ENCODE data around the gene RPS6KB2. TPM values are rescaled to one million over a fixed set of nuclear protein-coding genes. Genes with fewer than 3 reads are reported as not detected.
"Not testable (repeated sequence)": the region's sequence is repeated elsewhere in the genome, so short reads cannot be mapped to it uniquely, and the experiment has no call there.

RPS6KB2 gene
- total RNA-seq, 4 donors from 2014 or later, result 36.9 to 69.3 (median 47.1) TPM

DNA sequence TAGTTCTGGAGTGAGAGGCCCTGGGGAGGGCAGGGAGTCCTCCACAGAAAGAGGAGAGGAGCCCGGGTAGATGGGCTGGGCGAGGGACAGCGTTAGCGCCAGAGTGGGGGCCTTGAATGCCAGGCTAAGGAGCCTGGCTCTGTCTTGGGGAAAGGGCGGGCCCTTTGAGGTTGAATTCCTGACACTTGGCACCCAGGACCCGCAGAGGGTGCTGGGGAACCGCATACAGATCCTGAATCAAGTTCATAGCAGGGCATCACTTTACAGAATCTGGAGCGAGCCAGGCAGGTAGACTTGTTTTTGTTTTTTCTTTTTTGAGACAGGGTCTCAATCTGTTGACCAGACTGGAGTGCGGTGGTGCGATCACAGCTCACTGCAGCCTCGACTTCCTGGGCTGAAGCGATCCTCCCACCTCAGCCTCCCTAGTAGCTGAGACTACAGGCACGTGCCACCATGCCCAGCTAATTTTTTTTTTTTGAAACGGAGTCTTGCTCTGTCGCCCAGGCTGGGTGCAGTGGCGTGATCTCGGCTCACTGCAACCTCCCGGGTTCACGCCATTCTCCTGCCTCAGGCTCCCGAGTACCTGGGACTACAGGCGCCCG is 6.8 kb upstream of the RPS6KB2 start:
- DNase-seq (ENCODE audit: low spot score in 2 of 2), result no peak
- Histone ChIP-seq H3K4me3 (peak overlapping the region in 3 of 4 donors; percentile 39 to 75 (median 75)), H3K27ac (peak overlapping the region; percentile 89 to 94 (median 92)), H3K36me3 (no peaks in the 10 kb centered on the region), H3K4me1 (peaks cover 0 to 42% (median 25%) of the 10 kb centered on the region in 4 donors), H3K27me3 (no peaks in the 10 kb centered on the region), H3K9me3 (no peaks in the 10 kb centered on the region)
- WGBS, 2 donors, result 75 to 76% methylated on average over 22 of the region's 22 CpGs
- TF ChIP-seq, protein P1, sequence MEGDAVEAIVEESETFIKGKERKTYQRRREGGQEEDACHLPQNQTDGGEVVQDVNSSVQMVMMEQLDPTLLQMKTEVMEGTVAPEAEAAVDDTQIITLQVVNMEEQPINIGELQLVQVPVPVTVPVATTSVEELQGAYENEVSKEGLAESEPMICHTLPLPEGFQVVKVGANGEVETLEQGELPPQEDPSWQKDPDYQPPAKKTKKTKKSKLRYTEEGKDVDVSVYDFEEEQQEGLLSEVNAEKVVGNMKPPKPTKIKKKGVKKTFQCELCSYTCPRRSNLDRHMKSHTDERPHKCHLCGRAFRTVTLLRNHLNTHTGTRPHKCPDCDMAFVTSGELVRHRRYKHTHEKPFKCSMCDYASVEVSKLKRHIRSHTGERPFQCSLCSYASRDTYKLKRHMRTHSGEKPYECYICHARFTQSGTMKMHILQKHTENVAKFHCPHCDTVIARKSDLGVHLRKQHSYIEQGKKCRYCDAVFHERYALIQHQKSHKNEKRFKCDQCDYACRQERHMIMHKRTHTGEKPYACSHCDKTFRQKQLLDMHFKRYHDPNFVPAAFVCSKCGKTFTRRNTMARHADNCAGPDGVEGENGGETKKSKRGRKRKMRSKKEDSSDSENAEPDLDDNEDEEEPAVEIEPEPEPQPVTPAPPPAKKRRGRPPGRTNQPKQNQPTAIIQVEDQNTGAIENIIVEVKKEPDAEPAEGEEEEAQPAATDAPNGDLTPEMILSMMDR (IDR thresholded peaks at IDR 0.05), result no peak
- TF ChIP-seq POLR2A (IDR thresholded peaks at IDR 0.05) (no peak), EP300 (IDR thresholded peaks at IDR 0.05) (no peak)

DNA sequence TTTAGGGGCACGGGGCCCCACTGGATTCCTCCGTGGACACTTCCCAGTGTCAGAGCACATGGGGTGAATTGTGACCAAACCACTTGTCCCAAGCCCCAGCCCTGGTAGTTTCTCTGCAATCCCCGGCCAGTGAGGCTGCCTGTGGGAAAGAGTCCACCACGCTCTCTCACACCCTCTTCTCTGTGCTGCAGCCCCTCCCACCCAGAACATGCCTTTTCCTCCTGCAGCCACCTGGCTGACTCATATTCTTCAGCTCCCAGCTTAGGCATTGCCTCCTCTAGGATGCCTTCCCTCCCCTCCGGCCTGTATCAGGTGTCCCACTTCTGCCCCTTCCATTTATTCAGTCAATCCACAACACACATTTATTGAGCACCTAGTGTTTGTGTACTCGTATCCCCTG is 5.4 kb upstream of the RPS6KB2 start:
- TF ChIP-seq, protein P1 (IDR thresholded peaks at IDR 0.05), result no peak
- TF ChIP-seq EP300 (IDR thresholded peaks at IDR 0.05), result no peak
- TF ChIP-seq POLR2A (IDR thresholded peaks at IDR 0.05), result no peak
- H3K4me3 ChIP-seq, result no peak overlapping the region
- H3K4me1 ChIP-seq, result peaks cover 0 to 38% (median 15%) of the 10 kb centered on the region in 4 donors
- H3K27ac ChIP-seq, result no peak overlapping the region
- DNase-seq (ENCODE audit: low spot score in 2 of 2), result no peak
- H3K9me3 ChIP-seq, result no peaks in the 10 kb centered on the region
- no peaks in the 10 kb centered on the region for H3K36me3 ChIP-seq
- no peaks in the 10 kb centered on the region for H3K27me3 ChIP-seq
- WGBS, 2 donors, result 69 to 72% methylated on average over 5 to 6 of the region's 6 CpGs

DNA sequence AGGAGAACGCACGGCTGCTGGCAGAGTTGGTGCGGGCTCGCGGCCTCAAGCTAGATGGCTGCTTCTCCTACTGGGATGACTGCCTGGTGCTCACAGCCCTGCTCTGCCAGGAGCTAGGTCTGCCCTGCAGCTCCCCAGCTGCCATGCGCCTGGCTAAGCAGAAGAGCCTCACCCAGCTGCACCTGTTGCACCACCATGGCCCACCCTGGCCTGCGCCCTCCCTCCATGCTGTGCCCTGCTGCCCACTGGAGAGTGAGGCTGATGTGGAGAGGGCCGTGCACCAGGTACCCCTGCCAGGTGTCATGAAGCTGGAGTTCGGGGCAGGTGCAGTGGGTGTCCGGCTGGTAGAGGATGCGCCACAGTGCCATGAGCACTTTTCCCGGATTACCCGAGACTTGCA is 4.8 kb upstream of the RPS6KB2 start:
- peaks cover 0 to 34% (median 12%) of the 10 kb centered on the region in 4 donors for H3K4me1 ChIP-seq
- 90 to 91% methylated on average over 11 to 12 of the region's 13 CpGs for WGBS, 2 donors
- no peak for DNase-seq (ENCODE audit: low spot score in 2 of 2)
- no peak overlapping the region for H3K27ac ChIP-seq
- no peaks in the 10 kb centered on the region for H3K27me3 ChIP-seq
- no peaks in the 10 kb centered on the region for H3K9me3 ChIP-seq
- TF ChIP-seq POLR2A (IDR thresholded peaks at IDR 0.05) (no peak), EP300 (IDR thresholded peaks at IDR 0.05) (no peak)
- TF ChIP-seq, protein P1 (IDR thresholded peaks at IDR 0.05), result no peak
- H3K4me3 ChIP-seq, result no peak overlapping the region
- no peaks in the 10 kb centered on the region for H3K36me3 ChIP-seq

DNA sequence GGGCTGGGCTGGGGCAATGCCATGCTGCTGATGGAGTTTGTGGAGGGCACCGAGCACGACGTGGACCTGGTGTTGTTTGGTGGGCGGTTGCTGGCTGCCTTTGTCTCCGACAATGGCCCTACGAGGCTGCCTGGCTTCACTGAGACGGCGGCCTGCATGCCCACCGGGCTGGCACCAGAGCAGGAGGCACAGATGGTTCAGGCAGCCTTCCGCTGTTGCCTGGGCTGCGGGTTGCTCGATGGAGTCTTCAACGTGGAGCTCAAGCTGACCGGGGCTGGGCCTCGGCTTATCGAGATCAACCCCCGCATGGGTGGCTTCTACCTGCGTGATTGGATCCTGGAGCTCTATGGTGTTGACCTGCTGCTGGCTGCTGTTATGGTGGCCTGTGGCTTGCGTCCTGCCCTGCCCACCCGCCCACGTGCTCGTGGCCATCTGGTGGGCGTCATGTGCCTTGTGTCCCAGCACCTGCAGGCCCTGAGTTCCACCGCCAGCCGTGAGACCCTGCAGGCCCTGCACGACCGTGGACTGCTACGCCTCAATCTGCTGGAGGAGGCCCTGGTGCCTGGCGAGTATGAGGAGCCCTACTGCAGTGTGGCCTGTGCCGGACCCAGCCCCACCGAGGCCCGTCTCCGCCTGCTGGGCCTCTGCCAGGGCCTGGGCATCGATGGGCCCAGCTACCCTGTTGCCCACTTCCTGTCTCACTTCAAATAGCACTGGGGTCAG is 4.2 kb upstream of the RPS6KB2 start:
- no peaks in the 10 kb centered on the region for H3K9me3 ChIP-seq
- 60 to 81% methylated on average over 5 to 23 of the region's 34 CpGs for WGBS, 2 donors
- no peak for DNase-seq (ENCODE audit: low spot score in 2 of 2)
- H3K4me3 ChIP-seq, result no peak overlapping the region
- H3K27ac ChIP-seq, result no peak overlapping the region
- TF ChIP-seq POLR2A (IDR thresholded peaks at IDR 0.05), result no peak
- TF ChIP-seq EP300 (IDR thresholded peaks at IDR 0.05), result no peak
- TF ChIP-seq, protein P1 (IDR thresholded peaks at IDR 0.05), result no peak
- H3K36me3 ChIP-seq, result no peaks in the 10 kb centered on the region
- H3K4me1 ChIP-seq, result peaks cover 0 to 32% (median 12%) of the 10 kb centered on the region in 4 donors
- H3K27me3 ChIP-seq, result no peaks in the 10 kb centered on the region

DNA sequence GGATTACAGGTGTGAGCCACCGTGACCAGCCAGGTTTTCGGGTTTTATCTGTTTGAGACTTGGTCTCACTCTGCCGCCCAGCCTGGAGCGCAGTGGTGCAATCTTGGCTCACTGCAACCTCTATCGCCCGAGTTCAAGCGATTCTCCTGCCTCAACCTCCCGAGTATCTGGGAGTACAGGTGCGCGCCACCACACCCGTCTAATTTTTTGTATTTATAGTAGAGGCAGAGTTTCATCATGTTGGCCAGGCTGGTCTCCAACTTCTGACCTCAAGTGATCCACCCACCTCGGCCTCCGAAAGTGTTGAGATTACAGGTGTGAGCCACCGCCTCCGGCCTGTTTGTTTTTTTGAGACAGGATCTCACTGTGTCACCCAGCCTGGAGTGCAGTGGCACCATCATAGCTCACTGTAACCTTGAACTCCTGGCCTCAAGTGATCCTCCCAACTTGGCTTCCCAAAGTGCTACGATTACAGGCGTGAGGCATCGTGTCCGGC is 882 bp upstream of the RPS6KB2 start:
- Histone ChIP-seq H3K4me3 (peak overlapping the region; percentile 78 to 100 (median 87)), H3K27ac (peak overlapping the region; percentile 83 to 98 (median 93)), H3K4me1 (peaks cover 0 to 26% (median 10%) of the 10 kb centered on the region in 4 donors), H3K36me3 (peaks cover 0 to 29% (median 6%) of the 10 kb centered on the region in 3 donors)
- DNase-seq (ENCODE audit: low spot score in 2 of 2); H3K9me3 ChIP-seq; H3K27me3 ChIP-seq: not testable (repeated sequence)
- WGBS, 2 donors, result 85 to 90% methylated on average over 19 of the region's 19 CpGs
